HEK293 (cell line): ENCODE data around the gene PAPOLG.

Experiments used
- MYNN ChIP-seq: fragments of 450-650 bp; formaldehyde crosslinking; IDR thresholded peaks from 2 replicates; pipeline ENCODE4 v1.5.1; 2016; ENCODE audit warnings: missing biosample characterization, missing genetic modification characterization, borderline replicate concordance
- TF ChIP-seq, protein P1 (sequence below): fragments of 450-650 bp; formaldehyde crosslinking; IDR thresholded peaks from 2 replicates; pipeline ENCODE4 v1.5.1; 2016; ENCODE audit warnings: missing biosample characterization, missing genetic modification characterization

DNA sequence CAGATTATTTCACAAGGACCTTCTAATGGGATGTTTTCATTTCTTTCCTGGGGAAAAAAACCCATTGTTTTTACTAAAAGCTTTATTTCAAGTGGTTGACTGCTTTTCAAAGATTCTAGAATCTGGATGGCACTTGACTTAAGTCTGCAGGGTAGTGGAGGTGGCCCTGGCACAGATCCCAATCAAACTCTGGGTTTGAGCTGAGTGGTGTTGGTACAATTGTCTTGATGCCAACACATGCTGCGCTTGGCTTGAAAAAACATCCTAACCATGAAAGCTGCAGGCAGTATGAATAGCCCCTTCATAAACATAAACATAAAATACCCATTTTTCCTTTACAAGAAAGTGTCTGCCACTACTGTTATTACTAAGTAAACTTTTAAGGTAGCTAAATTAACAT lies 3.6 kb downstream of the PAPOLG start:
- TF ChIP-seq, protein P1, sequence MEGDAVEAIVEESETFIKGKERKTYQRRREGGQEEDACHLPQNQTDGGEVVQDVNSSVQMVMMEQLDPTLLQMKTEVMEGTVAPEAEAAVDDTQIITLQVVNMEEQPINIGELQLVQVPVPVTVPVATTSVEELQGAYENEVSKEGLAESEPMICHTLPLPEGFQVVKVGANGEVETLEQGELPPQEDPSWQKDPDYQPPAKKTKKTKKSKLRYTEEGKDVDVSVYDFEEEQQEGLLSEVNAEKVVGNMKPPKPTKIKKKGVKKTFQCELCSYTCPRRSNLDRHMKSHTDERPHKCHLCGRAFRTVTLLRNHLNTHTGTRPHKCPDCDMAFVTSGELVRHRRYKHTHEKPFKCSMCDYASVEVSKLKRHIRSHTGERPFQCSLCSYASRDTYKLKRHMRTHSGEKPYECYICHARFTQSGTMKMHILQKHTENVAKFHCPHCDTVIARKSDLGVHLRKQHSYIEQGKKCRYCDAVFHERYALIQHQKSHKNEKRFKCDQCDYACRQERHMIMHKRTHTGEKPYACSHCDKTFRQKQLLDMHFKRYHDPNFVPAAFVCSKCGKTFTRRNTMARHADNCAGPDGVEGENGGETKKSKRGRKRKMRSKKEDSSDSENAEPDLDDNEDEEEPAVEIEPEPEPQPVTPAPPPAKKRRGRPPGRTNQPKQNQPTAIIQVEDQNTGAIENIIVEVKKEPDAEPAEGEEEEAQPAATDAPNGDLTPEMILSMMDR (tag by site-specific recombination): no peak
- no peak for TF ChIP-seq MYNN (tag by site-specific recombination)
